Measurements from ENCODE around the gene SMARCD1. TPM values are rescaled to one million over a fixed set of nuclear protein-coding genes. Genes with fewer than 3 reads are reported as not detected.

The SMARCD1 gene
- total RNA-seq, 2 experiments from 2014 or later, result 62.3 to 88.6 TPM

- CTCF ChIA-PET, result interaction anchor here (1.2 to 2.9 kb wide), 10 partner anchors 10 to 114 kb away, joined by 3 to 11 read pairs (median 8); partner anchors contain the start of genes COX14 and SMARCD1
- POLR2A ChIA-PET, result interaction anchor here (1.0 kb wide), 1 partner anchor 52 kb away, joined by 5 read pairs; no protein-coding TSS in a partner anchor
- no peaks in the 10 kb centered on the region for H3K9me3 Mint-ChIP-seq
- no peaks in the 10 kb centered on the region for H3K36me3 Mint-ChIP-seq (ENCODE audit: low read depth)
- peak overlapping the region; percentile 63 for H3K4me3 Mint-ChIP-seq
- peaks cover 19% of the 10 kb centered on the region for H3K27me3 Mint-ChIP-seq
- H3K27ac Mint-ChIP-seq, result peak overlapping the region; percentile 85
- DNase-seq, result peak; percentile 71
- peaks cover 52% of the 10 kb centered on the region for H3K4me1 Mint-ChIP-seq
Measured at GRCh38 chr12:50059440-50060119, 25.6 kb upstream of the SMARCD1 start.

- ChIA-PET CTCF (interaction anchor here (0.6 to 2.9 kb wide), 10 partner anchors 10 to 167 kb away, joined by 3 to 11 read pairs (median 8); partner anchors contain the start of gene COX14), POLR2A (interaction anchor here (1.0 kb wide), 1 partner anchor 53 kb away, joined by 5 read pairs; no protein-coding TSS in a partner anchor)
- peak overlapping the region; percentile 85 for H3K27ac Mint-ChIP-seq
- peaks cover 19% of the 10 kb centered on the region for H3K27me3 Mint-ChIP-seq
- no peaks in the 10 kb centered on the region for H3K9me3 Mint-ChIP-seq
- H3K4me3 Mint-ChIP-seq, result peak overlapping the region; percentile 63
- no peaks in the 10 kb centered on the region for H3K36me3 Mint-ChIP-seq (ENCODE audit: low read depth)
- DNase-seq, result no peak
- peaks cover 52% of the 10 kb centered on the region for H3K4me1 Mint-ChIP-seq
Measured at GRCh38 chr12:50060120-50060468, 25.0 kb upstream of the SMARCD1 start.

DNA sequence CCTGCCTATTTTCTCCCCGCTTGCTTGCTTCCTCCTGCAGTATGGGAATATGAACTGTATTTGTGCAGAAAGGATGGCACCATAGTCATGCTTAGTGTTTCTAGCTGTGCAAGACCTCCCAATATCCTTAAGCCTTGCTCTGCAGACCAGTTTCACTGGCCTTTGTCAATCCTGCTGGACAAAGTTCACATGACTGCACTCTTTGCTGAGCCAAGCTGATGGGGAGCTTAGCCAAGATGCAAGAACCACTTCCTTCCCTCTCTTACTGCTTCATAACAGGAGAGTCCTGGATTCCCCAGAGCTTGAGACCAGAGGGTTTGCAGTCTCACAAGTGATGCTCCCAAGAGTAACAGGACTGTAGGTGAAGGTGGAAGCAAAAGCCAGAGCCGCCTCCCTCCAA, 24.0 kb upstream of the SMARCD1 start:
- CTCF ChIA-PET, result interaction anchor here (0.8 to 2.9 kb wide), 3 partner anchors 9 to 94 kb away, joined by 4 to 10 read pairs (median 7); no protein-coding TSS in a partner anchor
- Mint-ChIP-seq H3K27me3 (peaks cover 14% of the 10 kb centered on the region), H3K36me3 (ENCODE audit: low read depth) (no peaks in the 10 kb centered on the region), H3K4me1 (peaks cover 45% of the 10 kb centered on the region), H3K4me3 (no peak overlapping the region), H3K27ac (peak overlapping the region; percentile 5), H3K9me3 (no peaks in the 10 kb centered on the region)
- POLR2A ChIA-PET, result no interaction called here
- DNase-seq, result no peak

DNA sequence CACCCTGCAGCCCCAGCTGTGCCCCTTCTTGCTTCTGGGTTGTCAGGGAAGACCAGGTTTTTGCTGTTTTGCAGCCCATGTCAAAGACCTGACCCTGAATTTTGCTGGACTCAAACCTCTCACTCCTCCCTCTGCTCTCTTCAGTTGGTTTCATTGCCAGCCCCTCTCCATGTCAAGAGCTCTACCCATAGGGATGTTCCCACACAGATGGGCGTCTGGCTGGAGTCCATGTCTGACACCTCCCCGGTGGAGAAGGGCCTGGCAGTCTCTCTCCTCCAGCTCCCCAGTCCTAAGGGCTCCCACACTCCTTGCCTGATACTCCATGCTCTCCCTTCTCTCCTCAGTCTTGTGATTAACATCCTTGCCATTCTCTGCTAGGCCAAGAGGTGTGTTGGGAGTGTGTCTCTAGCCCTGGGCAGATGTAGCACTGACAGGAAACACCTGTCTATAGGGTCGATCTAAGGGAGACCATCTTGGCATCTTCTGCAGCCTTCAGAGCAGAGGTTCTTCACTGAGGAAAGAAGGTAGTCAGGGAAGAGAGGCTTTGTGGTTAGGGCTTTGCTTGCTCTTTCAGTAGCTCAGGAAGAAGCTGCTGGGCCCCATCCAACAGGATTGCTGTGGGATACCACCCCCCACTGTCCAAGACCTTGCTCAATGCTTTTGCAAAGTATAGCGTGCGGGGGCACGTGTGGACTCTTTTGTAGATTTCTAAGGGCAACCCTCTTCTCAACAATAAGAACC, 23.0 kb upstream of the SMARCD1 start:
- Mint-ChIP-seq H3K36me3 (ENCODE audit: low read depth) (no peaks in the 10 kb centered on the region), H3K27ac (no peak overlapping the region), H3K4me1 (peaks cover 36% of the 10 kb centered on the region), H3K27me3 (peaks cover 5% of the 10 kb centered on the region), H3K4me3 (no peak overlapping the region), H3K9me3 (no peaks in the 10 kb centered on the region)
- ChIA-PET POLR2A (no interaction called here), CTCF (interaction anchor here (0.7 to 1.7 kb wide), 4 partner anchors 8 to 95 kb away, joined by 3 to 7 read pairs (median 4); no protein-coding TSS in a partner anchor)
- DNase-seq, result no peak

GRCh38 chr12:50062728-50063460, 22.2 kb upstream of the SMARCD1 start:
- Mint-ChIP-seq H3K36me3 (ENCODE audit: low read depth) (no peaks in the 10 kb centered on the region), H3K27ac (no peak overlapping the region), H3K27me3 (peaks cover 4% of the 10 kb centered on the region), H3K9me3 (no peaks in the 10 kb centered on the region), H3K4me3 (no peak overlapping the region), H3K4me1 (peaks cover 35% of the 10 kb centered on the region)
- ChIA-PET POLR2A (no interaction called here), CTCF (interaction anchor here (0.5 to 1.7 kb wide), 5 partner anchors 8 to 290 kb away, joined by 3 to 7 read pairs (median 4); no protein-coding TSS in a partner anchor)
- DNase-seq, result no peak

GRCh38 chr12:50065726-50066310, 19.3 kb upstream of the SMARCD1 start:
- H3K27ac Mint-ChIP-seq, result no peak overlapping the region
- no peaks in the 10 kb centered on the region for H3K9me3 Mint-ChIP-seq
- DNase-seq, result no peak
- POLR2A ChIA-PET, result no interaction called here
- H3K4me3 Mint-ChIP-seq, result no peak overlapping the region
- peaks cover 2% of the 10 kb centered on the region for H3K27me3 Mint-ChIP-seq
- CTCF ChIA-PET, result interaction anchor here (0.8 to 6.8 kb wide), 7 partner anchors 11 to 110 kb away, joined by 3 to 41 read pairs (median 4); partner anchors contain the start of gene COX14
- H3K36me3 Mint-ChIP-seq (ENCODE audit: low read depth), result no peaks in the 10 kb centered on the region
- H3K4me1 Mint-ChIP-seq, result peaks cover 16% of the 10 kb centered on the region

GRCh38 chr12:50066402-50066801, 18.7 kb upstream of the SMARCD1 start:
- CTCF ChIA-PET, result interaction anchor here (0.8 to 6.8 kb wide), 8 partner anchors 11 to 109 kb away, joined by 3 to 41 read pairs (median 4); partner anchors contain the start of gene COX14
- H3K27me3 Mint-ChIP-seq, result peaks cover 2% of the 10 kb centered on the region
- H3K9me3 Mint-ChIP-seq, result no peaks in the 10 kb centered on the region
- H3K4me1 Mint-ChIP-seq, result peaks cover 11% of the 10 kb centered on the region
- DNase-seq, result no peak
- no peaks in the 10 kb centered on the region for H3K36me3 Mint-ChIP-seq (ENCODE audit: low read depth)
- no peak overlapping the region for H3K4me3 Mint-ChIP-seq
- POLR2A ChIA-PET, result no interaction called here
- H3K27ac Mint-ChIP-seq, result no peak overlapping the region

DNA sequence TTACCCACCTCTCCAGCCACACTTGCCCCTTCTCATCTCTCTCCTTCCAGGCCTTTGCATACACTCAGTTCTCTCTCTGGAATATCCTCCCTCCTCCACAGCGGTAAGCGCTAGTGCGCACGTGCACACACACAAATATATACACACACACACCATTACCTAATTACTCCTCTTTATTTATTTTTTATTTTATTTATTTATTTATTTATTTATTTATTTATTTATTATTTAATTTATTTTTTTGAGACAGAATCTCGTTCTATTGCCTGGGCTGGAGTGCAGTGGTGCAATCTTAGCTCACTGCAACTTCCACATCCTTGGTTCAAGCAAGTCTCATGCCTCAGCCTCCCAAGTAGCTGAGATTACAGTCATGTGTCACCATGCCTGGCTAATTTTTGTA, 16.1 kb upstream of the SMARCD1 start:
- Mint-ChIP-seq H3K4me3 (no peak overlapping the region), H3K9me3 (no peaks in the 10 kb centered on the region), H3K27ac (no peak overlapping the region), H3K27me3 (no peaks in the 10 kb centered on the region), H3K36me3 (ENCODE audit: low read depth) (no peaks in the 10 kb centered on the region), H3K4me1 (peaks cover 7% of the 10 kb centered on the region)
- no peak for DNase-seq
- POLR2A ChIA-PET, result no interaction called here
- CTCF ChIA-PET, result interaction anchor here (1.0 to 6.8 kb wide), 6 partner anchors 13 to 102 kb away, joined by 3 to 41 read pairs (median 13); partner anchors contain the start of genes COX14 and GPD1

DNA sequence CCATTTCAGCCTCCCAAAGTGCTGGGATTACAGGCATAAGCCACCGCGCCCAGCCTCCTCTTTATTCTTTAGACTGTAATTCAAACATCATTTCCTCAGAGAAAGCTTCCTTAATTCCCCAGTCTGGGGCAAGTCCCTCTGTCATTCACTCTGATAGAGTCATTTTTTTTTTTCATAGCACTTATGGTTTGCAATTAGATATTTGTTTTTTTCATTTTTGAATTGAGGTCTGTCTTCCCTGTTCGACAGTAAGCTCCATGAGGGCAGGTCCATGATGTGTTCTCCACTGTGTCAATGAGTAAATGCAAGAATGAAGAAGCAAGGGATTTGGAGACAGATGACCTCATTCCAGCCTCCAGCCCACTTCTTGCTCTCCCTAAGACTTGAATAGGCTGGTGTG, 15.6 kb upstream of the SMARCD1 start:
- Mint-ChIP-seq H3K27ac (no peak overlapping the region), H3K9me3 (no peaks in the 10 kb centered on the region), H3K4me3 (no peak overlapping the region), H3K36me3 (ENCODE audit: low read depth) (no peaks in the 10 kb centered on the region), H3K4me1 (peaks cover 7% of the 10 kb centered on the region), H3K27me3 (no peaks in the 10 kb centered on the region)
- ChIA-PET CTCF (interaction anchor here (1.3 to 6.8 kb wide), 8 partner anchors 13 to 104 kb away, joined by 4 to 41 read pairs (median 12); partner anchors contain the start of genes COX14 and SMARCD1), POLR2A (no interaction called here)
- DNase-seq, result no peak

GRCh38 chr12:50070314-50071060, 14.7 kb upstream of the SMARCD1 start:
- Mint-ChIP-seq H3K27ac (no peak overlapping the region), H3K36me3 (ENCODE audit: low read depth) (no peaks in the 10 kb centered on the region), H3K27me3 (no peaks in the 10 kb centered on the region), H3K4me3 (no peak overlapping the region), H3K4me1 (peaks cover 10% of the 10 kb centered on the region), H3K9me3 (no peaks in the 10 kb centered on the region)
- ChIA-PET CTCF (interaction anchor here (0.6 to 6.8 kb wide), 22 partner anchors 8 to 846 kb away, joined by 3 to 41 read pairs (median 4); partner anchors contain the start of gene SMARCD1), POLR2A (no interaction called here)
- DNase-seq, result peak; percentile 76

GRCh38 chr12:50072198-50072907, 12.8 kb upstream of the SMARCD1 start:
- Mint-ChIP-seq H3K27me3 (no peaks in the 10 kb centered on the region), H3K4me1 (peaks cover 10% of the 10 kb centered on the region), H3K4me3 (no peak overlapping the region), H3K9me3 (no peaks in the 10 kb centered on the region), H3K36me3 (ENCODE audit: low read depth) (no peaks in the 10 kb centered on the region), H3K27ac (no peak overlapping the region)
- DNase-seq, result no peak
- CTCF ChIA-PET, result interaction anchor here (0.7 kb wide), 1 partner anchor 33 kb away, joined by 3 read pairs; no protein-coding TSS in a partner anchor
- POLR2A ChIA-PET, result no interaction called here

All from activated CD4-positive, alpha-beta T cell treated with anti-CD3 and anti-CD28 coated beads, Interleukin-2, amount 10 ng/mL, durations not matched to agents 7 days and 5 days (primary cell).